Measurements from ENCODE around the gene FKBP6. TPM values are rescaled to one million over a fixed set of nuclear protein-coding genes. Genes with fewer than 3 reads are reported as not detected.

The FKBP6 gene
- total and polyA plus RNA-seq, 9 of the 15 experiments (the other 6 are each of a cell fraction or from before 2014, with no cell fraction given): not detected

- TF ChIP-seq MGA (IDR thresholded peaks at IDR 0.05) (peak; percentile 100), MIER1 (IDR thresholded peaks at IDR 0.05; ENCODE audit: low read depth) (no peak), KDM2B (CRISPR knock-in tag; IDR thresholded peaks at IDR 0.05) (0 out of 2 replicates have a peak, but pooled peaks have one; percentile 16), ZNF644 (tag; IDR thresholded peaks at IDR 0.05; ENCODE audit: low read depth) (no peak), ZBTB7A (IDR thresholded peaks at IDR 0.05; ENCODE audit: borderline replicate concordance, control insufficient read depth, low read depth, low read length) (no peak), NFIX (CRISPR knock-in tag; IDR thresholded peaks at IDR 0.05; ENCODE audit: low read depth) (no peak), CHAMP1 (IDR thresholded peaks at IDR 0.05) (no peak), ZNF124 (CRISPR knock-in tag; IDR thresholded peaks at IDR 0.05) (no peak), CTBP1 (IDR thresholded peaks at IDR 0.05; ENCODE audit: borderline replicate concordance) (peak; percentile 20; the same call in 1 of the 2 replicates), MED1 (CRISPR knock-in tag; IDR thresholded peaks at IDR 0.05; ENCODE audit: borderline replicate concordance) (no peak), KLF1 (tag; IDR thresholded peaks at IDR 0.05) (no peak), MTA3 (IDR thresholded peaks at IDR 0.05; ENCODE audit: borderline replicate concordance) (peak; percentile 16; the same call in 1 of the 2 replicates), CC2D1A (IDR thresholded peaks at IDR 0.05) (no peak), FOXJ3 (CRISPR knock-in tag; IDR thresholded peaks at IDR 0.05) (no peak), PHB (CRISPR knock-in tag; IDR thresholded peaks at IDR 0.05) (no peak), POU5F1 (IDR thresholded peaks at IDR 0.05; ENCODE audit: borderline replicate concordance, low read depth, low read length, partially characterized antibody) (no peak)
These were observed 19.2 kb upstream of the FKBP6 start, which contains the start of gene NSUN5 (continued) for GRCh38 chr7:73308665-73309214.
